ENCODE measurements around the gene TMOD3. TPM values are rescaled to one million over a fixed set of nuclear protein-coding genes. Genes with fewer than 3 reads are reported as not detected.

Gene TMOD3
- total RNA-seq, 1 donor from 2014 or later, result 30.9 TPM

DNA sequence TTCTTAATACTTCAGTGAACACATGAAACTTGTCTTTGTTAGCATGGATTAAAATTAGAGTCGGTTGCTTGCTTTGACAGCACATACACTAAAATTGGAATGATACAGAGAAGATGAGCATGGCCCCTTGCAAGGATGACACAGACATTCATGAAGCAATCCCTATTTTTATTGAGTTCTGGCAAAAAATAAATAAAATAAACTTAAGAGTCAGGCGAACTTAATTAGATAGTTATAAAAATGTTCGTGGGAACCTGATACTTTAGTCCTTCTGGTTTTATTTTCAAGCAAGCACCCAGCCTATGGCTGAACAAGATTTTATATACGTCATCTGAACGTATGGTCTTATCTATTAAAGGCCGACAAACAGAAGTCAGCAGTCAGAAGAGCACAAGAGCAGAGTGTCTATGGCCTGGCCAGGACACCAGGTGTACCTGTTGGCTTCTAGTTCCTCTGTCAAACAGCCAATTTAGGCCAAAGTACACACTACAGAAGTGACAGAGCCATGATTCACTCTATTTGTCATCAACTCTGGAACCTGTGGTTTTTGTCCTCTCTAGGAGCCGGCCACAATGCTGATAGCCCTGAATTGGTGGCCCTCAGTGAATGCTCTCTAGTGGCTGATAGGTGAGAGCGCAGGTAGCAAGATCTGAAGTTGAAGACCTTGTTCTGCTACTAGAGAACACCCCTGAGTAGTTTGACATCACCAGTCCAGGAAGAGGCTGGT is 77.8 kb downstream of the TMOD3 start:
- H3K9me3 ChIP-seq (replicated peaks), result no peaks in the 10 kb centered on the region
- no peak overlapping the region for H3K27ac ChIP-seq (replicated peaks)
- H3K4me3 ChIP-seq, result no peak overlapping the region
- peaks cover 9% of the 10 kb centered on the region for H3K4me1 ChIP-seq
- H3K27me3 ChIP-seq (ENCODE audit: low read depth), result no peaks in the 10 kb centered on the region
- intact Hi-C loops (cut with micrococcal nuclease), result no loop called here
- DNase-seq, result no peak
- peaks cover 65% of the 10 kb centered on the region for H3K36me3 ChIP-seq
- TF ChIP-seq, protein P1, sequence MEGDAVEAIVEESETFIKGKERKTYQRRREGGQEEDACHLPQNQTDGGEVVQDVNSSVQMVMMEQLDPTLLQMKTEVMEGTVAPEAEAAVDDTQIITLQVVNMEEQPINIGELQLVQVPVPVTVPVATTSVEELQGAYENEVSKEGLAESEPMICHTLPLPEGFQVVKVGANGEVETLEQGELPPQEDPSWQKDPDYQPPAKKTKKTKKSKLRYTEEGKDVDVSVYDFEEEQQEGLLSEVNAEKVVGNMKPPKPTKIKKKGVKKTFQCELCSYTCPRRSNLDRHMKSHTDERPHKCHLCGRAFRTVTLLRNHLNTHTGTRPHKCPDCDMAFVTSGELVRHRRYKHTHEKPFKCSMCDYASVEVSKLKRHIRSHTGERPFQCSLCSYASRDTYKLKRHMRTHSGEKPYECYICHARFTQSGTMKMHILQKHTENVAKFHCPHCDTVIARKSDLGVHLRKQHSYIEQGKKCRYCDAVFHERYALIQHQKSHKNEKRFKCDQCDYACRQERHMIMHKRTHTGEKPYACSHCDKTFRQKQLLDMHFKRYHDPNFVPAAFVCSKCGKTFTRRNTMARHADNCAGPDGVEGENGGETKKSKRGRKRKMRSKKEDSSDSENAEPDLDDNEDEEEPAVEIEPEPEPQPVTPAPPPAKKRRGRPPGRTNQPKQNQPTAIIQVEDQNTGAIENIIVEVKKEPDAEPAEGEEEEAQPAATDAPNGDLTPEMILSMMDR (IDR thresholded peaks at IDR 0.05; ENCODE audit: borderline replicate concordance), result no peak

- Histone ChIP-seq H3K27ac (replicated peaks) (no peak overlapping the region), H3K4me1 (peaks cover 9% of the 10 kb centered on the region), H3K4me3 (no peak overlapping the region), H3K27me3 (ENCODE audit: low read depth) (no peaks in the 10 kb centered on the region), H3K36me3 (peaks cover 62% of the 10 kb centered on the region), H3K9me3 (replicated peaks) (no peaks in the 10 kb centered on the region)
- DNase-seq, result no peak
- TF ChIP-seq, protein P1 (IDR thresholded peaks at IDR 0.05; ENCODE audit: borderline replicate concordance), result no peak
- intact Hi-C loops (cut with micrococcal nuclease), result no loop called here
These were observed 78.9 kb downstream of the TMOD3 start for GRCh38 chr15:51908316-51908715.

GRCh38 chr15:51909584-51909983 is 80.1 kb downstream of the TMOD3 start:
- no peaks in the 10 kb centered on the region for H3K27me3 ChIP-seq (ENCODE audit: low read depth)
- H3K27ac ChIP-seq (replicated peaks), result no peak overlapping the region
- peaks cover 7% of the 10 kb centered on the region for H3K4me1 ChIP-seq
- intact Hi-C loops (cut with micrococcal nuclease), result no loop called here
- DNase-seq, result no peak
- H3K4me3 ChIP-seq, result no peak overlapping the region
- TF ChIP-seq, protein P1 (IDR thresholded peaks at IDR 0.05; ENCODE audit: borderline replicate concordance), result no peak
- H3K36me3 ChIP-seq, result peaks cover 65% of the 10 kb centered on the region
- H3K9me3 ChIP-seq (replicated peaks), result no peaks in the 10 kb centered on the region

GRCh38 chr15:51912528-51912927 is 83.1 kb downstream of the TMOD3 start:
- Histone ChIP-seq H3K36me3 (peaks cover 78% of the 10 kb centered on the region), H3K4me1 (no peaks in the 10 kb centered on the region), H3K27ac (replicated peaks) (no peak overlapping the region), H3K4me3 (no peak overlapping the region), H3K9me3 (replicated peaks) (no peaks in the 10 kb centered on the region), H3K27me3 (ENCODE audit: low read depth) (no peaks in the 10 kb centered on the region)
- TF ChIP-seq, protein P1 (IDR thresholded peaks at IDR 0.05; ENCODE audit: borderline replicate concordance), result no peak
- intact Hi-C loops (cut with micrococcal nuclease), result no loop called here
- no peak for DNase-seq

DNA sequence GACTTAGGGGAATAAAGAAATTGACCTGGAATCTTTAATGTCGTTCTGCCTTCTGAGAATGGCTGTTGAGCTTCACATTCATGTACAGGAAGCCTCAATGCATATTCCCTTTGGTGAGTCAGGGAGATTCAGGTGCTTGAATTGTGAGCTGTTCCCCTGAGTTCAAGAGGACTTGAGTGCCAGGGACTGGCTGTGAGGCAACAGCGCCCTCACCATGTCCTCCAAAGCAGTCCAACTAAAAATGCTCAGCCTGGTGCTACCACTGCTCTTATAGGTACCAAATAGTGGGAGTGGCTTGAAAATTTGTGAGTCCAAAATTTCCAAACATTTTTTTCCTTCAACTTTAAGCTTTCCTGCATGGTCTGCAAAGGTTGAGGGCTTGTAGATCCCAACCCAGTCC is 88.0 kb downstream of the TMOD3 start:
- no peak overlapping the region for H3K4me3 ChIP-seq
- H3K9me3 ChIP-seq (replicated peaks), result no peaks in the 10 kb centered on the region
- intact Hi-C loops (cut with micrococcal nuclease), result no loop called here
- TF ChIP-seq, protein P1 (IDR thresholded peaks at IDR 0.05; ENCODE audit: borderline replicate concordance), result peak; percentile 24
- no peaks in the 10 kb centered on the region for H3K4me1 ChIP-seq
- peaks cover 93% of the 10 kb centered on the region for H3K36me3 ChIP-seq
- no peaks in the 10 kb centered on the region for H3K27me3 ChIP-seq (ENCODE audit: low read depth)
- H3K27ac ChIP-seq (replicated peaks), result no peak overlapping the region
- DNase-seq, result no peak
